ENCODE data around the gene TNFAIP2. TPM values are rescaled to one million over a fixed set of nuclear protein-coding genes. Genes with fewer than 3 reads are reported as not detected.

TNFAIP2 gene
- total and polyA plus RNA-seq, 8 donors = 30.7 to 279 (median 73.0) TPM

DNA sequence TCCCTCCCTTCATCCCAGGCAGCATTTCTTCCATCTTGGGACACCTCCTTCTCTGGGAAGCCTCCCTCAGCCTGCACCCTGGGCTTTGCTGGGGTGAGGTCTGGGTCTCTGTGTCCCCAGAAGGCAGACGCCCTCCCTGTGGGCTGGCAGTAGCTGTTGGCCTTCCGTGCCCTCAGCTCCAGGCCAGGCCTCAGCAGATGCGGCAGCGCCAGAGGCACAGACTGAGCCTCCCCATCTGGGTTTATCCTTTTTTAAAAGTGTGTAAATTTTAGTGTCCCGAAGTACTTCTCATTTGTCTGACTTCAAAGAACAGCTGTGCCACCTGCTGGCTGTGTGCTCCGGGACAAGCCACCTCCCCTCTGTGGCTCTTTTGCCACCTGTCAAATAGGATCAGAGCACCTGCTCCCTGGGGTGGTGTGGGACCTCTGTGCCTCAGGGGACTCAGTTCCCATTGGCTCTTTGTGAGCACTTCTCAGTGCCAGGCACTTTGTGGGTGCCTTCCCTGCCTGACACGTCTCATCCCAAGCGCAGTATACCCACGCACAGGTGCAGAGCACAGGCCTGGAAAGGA, 17.6 kb upstream of the TNFAIP2 start:
- peaks cover 58 to 69% (median 61%) of the 10 kb centered on the region in 4 donors for H3K4me1 ChIP-seq
- peaks cover 0 to 47% (median 28%) of the 10 kb centered on the region in 3 donors for H3K27me3 ChIP-seq
- H3K4me3 ChIP-seq = no peak overlapping the region
- H3K9me3 ChIP-seq = no peaks in the 10 kb centered on the region
- no peak for TF ChIP-seq POLR2AphosphoS5 (IDR thresholded peaks at IDR 0.05)
- TF ChIP-seq, protein P1, sequence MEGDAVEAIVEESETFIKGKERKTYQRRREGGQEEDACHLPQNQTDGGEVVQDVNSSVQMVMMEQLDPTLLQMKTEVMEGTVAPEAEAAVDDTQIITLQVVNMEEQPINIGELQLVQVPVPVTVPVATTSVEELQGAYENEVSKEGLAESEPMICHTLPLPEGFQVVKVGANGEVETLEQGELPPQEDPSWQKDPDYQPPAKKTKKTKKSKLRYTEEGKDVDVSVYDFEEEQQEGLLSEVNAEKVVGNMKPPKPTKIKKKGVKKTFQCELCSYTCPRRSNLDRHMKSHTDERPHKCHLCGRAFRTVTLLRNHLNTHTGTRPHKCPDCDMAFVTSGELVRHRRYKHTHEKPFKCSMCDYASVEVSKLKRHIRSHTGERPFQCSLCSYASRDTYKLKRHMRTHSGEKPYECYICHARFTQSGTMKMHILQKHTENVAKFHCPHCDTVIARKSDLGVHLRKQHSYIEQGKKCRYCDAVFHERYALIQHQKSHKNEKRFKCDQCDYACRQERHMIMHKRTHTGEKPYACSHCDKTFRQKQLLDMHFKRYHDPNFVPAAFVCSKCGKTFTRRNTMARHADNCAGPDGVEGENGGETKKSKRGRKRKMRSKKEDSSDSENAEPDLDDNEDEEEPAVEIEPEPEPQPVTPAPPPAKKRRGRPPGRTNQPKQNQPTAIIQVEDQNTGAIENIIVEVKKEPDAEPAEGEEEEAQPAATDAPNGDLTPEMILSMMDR (IDR thresholded peaks at IDR 0.05) = no peak
- no peak for TF ChIP-seq EP300 (IDR thresholded peaks at IDR 0.05)
- no peak for TF ChIP-seq POLR2A (IDR thresholded peaks at IDR 0.05)
- 60 to 81% (median 69%) methylated on average over 8 to 9 of the region's 9 CpGs for WGBS, 5 donors
- H3K27ac ChIP-seq = no peak overlapping the region
- H3K36me3 ChIP-seq = no peaks in the 10 kb centered on the region
- intact Hi-C loops (cut with DNase I; ENCODE audit: low total_unique reads) = loop anchor here (10.0 kb wide), 1 partner anchor 189 kb away; no protein-coding TSS in a partner anchor
- DNase-seq = no peak

DNA sequence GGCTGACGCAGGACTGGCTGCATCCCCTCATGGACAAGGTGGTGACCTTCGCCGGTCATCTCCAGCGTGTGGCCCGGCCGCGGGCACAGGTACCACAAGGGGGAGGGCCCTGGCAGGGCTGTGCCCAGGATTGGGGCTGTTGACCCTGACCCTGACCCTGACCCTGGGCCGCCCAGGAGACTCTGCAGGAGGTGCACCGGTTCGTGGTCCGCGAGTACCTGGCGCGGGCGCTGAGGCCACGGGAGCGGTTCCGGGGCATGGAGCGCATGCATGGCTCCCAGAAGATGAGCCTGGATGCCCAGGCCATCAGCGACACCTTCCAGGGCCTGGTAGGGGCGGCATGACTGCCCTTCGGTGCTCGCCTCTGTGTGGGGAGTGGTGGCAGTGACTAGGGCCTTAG, 15.8 kb upstream of the TNFAIP2 start:
- Histone ChIP-seq H3K4me3 (no peak overlapping the region), H3K27ac (no peak overlapping the region), H3K9me3 (no peaks in the 10 kb centered on the region), H3K36me3 (no peaks in the 10 kb centered on the region), H3K4me1 (peaks cover 61 to 70% (median 64%) of the 10 kb centered on the region in 4 donors), H3K27me3 (peaks cover 0 to 33% (median 22%) of the 10 kb centered on the region in 3 donors)
- 88 to 96% (median 93%) methylated on average over 5 to 23 of the region's 23 CpGs for WGBS, 5 donors
- no peak for DNase-seq
- TF ChIP-seq POLR2A (IDR thresholded peaks at IDR 0.05) (no peak), POLR2AphosphoS5 (IDR thresholded peaks at IDR 0.05) (no peak), EP300 (IDR thresholded peaks at IDR 0.05) (no peak)
- TF ChIP-seq, protein P1 (IDR thresholded peaks at IDR 0.05) = no peak
- intact Hi-C loops (cut with DNase I; ENCODE audit: low total_unique reads) = loop anchor here (10.0 kb wide), 1 partner anchor 187 kb away; no protein-coding TSS in a partner anchor

DNA sequence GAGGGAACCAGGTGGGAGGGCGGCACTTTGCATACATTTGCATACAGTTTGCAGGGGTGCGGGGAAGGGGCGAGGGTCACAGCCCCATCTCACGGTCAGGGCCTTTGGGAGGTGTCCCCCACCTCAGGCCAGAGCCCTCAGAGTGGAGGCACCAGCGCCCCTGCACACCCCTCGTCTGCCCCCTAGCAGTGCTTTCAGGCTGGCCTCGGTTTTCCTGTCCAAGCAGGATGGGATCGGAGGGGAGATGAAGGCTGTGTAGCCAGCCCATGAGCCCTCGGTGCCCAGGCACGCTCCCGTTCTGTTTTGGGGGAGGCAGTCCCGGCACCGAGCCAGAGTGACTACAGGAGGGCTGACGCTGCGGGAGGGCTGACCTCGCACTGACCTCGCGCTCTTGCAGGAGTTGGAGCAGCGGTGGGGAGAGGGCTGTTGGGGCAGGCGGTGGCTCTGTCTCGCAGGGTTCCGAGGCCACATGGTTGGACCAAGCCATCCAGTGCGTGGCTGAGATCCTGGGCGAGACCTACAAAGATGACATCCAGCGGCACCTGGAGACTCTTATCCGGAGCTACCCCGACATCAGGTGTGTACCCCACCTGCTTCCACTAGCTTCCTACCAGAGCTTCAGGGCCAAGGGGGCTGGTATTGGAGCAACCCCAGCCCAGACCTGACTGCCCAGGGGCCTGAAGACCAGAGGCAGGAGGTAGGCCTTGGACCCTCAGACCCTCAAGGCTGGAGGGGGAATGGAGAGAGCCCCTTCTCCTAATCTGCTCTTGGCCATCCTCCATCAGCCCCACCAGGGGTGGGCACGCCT, 15.1 kb upstream of the TNFAIP2 start:
- DNase-seq = no peak
- Histone ChIP-seq H3K27me3 (peaks cover 0 to 26% (median 16%) of the 10 kb centered on the region in 3 donors), H3K36me3 (no peaks in the 10 kb centered on the region), H3K4me1 (peaks cover 60 to 70% (median 61%) of the 10 kb centered on the region in 4 donors), H3K4me3 (no peak overlapping the region), H3K27ac (peak overlapping the region in 4 of 5 donors; percentile 28 to 47 (median 38)), H3K9me3 (no peaks in the 10 kb centered on the region)
- WGBS, 5 donors = 85 to 94% (median 92%) methylated on average over 14 to 28 of the region's 28 CpGs
- TF ChIP-seq POLR2A (IDR thresholded peaks at IDR 0.05) (no peak), POLR2AphosphoS5 (IDR thresholded peaks at IDR 0.05) (no peak), EP300 (IDR thresholded peaks at IDR 0.05) (no peak)
- TF ChIP-seq, protein P1 (IDR thresholded peaks at IDR 0.05) = no peak
- intact Hi-C loops (cut with DNase I; ENCODE audit: low total_unique reads) = loop anchor here (10.0 kb wide), 1 partner anchor 187 kb away; no protein-coding TSS in a partner anchor

DNA sequence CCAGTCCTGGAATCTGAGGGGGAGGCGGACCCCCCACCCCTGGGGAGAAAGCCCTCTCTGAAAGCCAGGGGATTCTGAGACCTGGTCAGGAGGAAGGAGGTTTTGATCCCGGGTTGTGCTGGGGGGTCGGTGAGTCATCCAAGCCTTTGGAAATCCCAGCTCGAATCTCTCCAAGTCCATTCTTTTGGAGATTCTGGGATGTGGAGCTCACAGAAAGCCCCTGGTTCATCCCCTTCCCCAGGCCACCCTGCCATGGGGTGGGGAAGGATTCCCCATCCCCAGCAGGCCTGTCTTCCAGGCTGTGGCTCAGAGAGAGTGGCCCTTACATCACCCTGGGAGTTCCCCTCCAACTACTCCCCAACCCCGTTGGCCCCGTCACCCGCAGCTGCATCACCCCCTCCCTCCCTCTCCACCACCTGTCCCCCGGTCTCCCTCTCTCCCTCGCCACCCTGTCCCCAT, 14.5 kb upstream of the TNFAIP2 start:
- H3K9me3 ChIP-seq = no peaks in the 10 kb centered on the region
- H3K36me3 ChIP-seq = no peaks in the 10 kb centered on the region
- no peak for DNase-seq
- WGBS, 5 donors = 38 to 70% (median 57%) methylated on average over 4 to 9 of the region's 9 CpGs
- TF ChIP-seq EP300 (IDR thresholded peaks at IDR 0.05) = no peak
- no peak for TF ChIP-seq POLR2A (IDR thresholded peaks at IDR 0.05)
- TF ChIP-seq, protein P1 (IDR thresholded peaks at IDR 0.05) = no peak
- no peak for TF ChIP-seq POLR2AphosphoS5 (IDR thresholded peaks at IDR 0.05)
- peaks cover 0 to 19% (median 10%) of the 10 kb centered on the region in 3 donors for H3K27me3 ChIP-seq
- H3K27ac ChIP-seq = peak overlapping the region in 4 of 5 donors; percentile 28 to 47 (median 38)
- intact Hi-C loops (cut with DNase I; ENCODE audit: low total_unique reads) = loop anchor here (10.0 kb wide), 1 partner anchor 186 kb away; no protein-coding TSS in a partner anchor
- peaks cover 55 to 69% (median 57%) of the 10 kb centered on the region in 4 donors for H3K4me1 ChIP-seq
- H3K4me3 ChIP-seq = no peak overlapping the region
